ENCODE data around the gene TEX22. TPM values are rescaled to one million over a fixed set of nuclear protein-coding genes. Genes with fewer than 3 reads are reported as not detected.

TEX22 gene
- total and polyA plus RNA-seq, 9 donors = 0.11 to 5.1 (median 2.5) TPM; not detected in 1

DNA sequence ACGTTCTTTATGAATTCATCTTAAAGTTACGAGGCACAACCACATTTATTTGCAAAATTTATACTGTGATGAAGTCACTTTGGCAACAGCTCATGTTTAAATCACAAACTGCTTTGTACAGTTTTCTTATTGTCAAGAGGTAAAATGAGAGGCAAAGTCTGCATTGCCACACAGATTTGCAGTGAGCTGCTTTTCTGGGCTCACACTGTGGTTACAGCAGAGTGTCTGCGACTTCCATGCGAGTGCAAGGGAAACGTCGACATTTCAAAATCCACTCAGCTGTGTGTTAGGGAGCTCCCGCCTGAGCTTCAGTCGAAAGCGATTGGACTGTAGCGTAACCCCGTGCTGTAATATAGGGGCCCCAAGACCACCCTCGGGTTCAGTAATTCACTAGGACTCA lies 34.3 kb downstream of the TEX22 start:
- no peaks in the 10 kb centered on the region for H3K9me3 ChIP-seq
- H3K36me3 ChIP-seq = no peaks in the 10 kb centered on the region
- WGBS, 3 donors = 86 to 90% (median 88%) methylated on average over 12 of the region's 12 CpGs
- no peaks in the 10 kb centered on the region for H3K27me3 ChIP-seq
- TF ChIP-seq EP300 (IDR thresholded peaks at IDR 0.05) (no peak), POLR2A (IDR thresholded peaks at IDR 0.05) (no peak)
- TF ChIP-seq, protein P1, sequence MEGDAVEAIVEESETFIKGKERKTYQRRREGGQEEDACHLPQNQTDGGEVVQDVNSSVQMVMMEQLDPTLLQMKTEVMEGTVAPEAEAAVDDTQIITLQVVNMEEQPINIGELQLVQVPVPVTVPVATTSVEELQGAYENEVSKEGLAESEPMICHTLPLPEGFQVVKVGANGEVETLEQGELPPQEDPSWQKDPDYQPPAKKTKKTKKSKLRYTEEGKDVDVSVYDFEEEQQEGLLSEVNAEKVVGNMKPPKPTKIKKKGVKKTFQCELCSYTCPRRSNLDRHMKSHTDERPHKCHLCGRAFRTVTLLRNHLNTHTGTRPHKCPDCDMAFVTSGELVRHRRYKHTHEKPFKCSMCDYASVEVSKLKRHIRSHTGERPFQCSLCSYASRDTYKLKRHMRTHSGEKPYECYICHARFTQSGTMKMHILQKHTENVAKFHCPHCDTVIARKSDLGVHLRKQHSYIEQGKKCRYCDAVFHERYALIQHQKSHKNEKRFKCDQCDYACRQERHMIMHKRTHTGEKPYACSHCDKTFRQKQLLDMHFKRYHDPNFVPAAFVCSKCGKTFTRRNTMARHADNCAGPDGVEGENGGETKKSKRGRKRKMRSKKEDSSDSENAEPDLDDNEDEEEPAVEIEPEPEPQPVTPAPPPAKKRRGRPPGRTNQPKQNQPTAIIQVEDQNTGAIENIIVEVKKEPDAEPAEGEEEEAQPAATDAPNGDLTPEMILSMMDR (IDR thresholded peaks at IDR 0.05) = no peak
- no peak for DNase-seq
- H3K4me3 ChIP-seq = no peak overlapping the region
- no peak overlapping the region for H3K27ac ChIP-seq
- intact Hi-C loops (cut with DNase I) = no loop called here
- H3K4me1 ChIP-seq (ENCODE audit: insufficient read depth) = peaks cover 3% of the 10 kb centered on the region

DNA sequence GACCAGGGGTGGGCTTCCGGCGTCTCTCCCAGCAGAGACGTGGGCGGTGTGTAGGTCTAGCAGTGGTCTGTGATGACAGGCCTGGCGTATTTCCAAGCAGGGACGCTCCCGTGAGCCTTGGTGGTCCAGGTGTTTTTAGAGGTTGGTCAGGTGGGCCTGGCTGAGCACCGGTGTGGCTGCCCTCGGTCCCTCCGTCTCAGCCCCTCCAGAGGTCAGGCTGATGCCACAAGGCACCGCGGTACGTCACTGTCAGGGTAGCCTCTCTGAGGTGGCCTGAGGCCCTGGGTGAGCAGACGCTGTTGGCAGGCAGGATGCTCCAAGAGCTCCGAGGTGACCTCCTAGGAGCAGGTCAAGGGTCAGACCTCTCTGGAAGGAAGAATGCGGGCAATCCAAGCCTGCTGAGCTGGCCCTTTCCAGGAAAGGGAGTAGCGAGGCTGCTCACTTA lies 34.8 kb downstream of the TEX22 start:
- WGBS, 3 donors = 70 to 79% (median 72%) methylated on average over 17 of the region's 17 CpGs

DNA sequence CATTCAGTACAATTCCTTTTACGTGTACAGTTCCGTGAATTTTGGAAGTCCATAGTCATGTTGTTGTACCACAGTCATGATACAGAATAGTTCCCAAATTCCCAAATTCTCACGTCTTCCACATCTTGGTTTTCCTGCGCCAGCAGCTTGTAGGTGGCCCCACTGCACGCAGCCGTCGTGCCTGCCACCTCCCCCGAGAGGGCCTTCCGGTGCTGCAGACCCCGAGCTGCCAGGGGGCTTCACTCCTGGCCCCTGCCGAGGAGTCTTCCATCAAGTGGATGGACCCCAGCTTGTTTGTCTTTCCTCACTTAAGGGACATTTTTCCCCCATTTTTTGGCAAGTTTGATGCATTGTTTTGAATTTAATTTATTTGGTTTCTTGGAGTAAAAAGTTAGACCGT lies 38.1 kb downstream of the TEX22 start:
- H3K27me3 ChIP-seq = no peaks in the 10 kb centered on the region
- 73 to 87% (median 79%) methylated on average over 12 of the region's 12 CpGs for WGBS, 3 donors

More for the DNA sequence above, 34.8 kb downstream of the TEX22 start:
- TF ChIP-seq, protein P1 (IDR thresholded peaks at IDR 0.05) = no peak
- TF ChIP-seq EP300 (IDR thresholded peaks at IDR 0.05) = no peak
- TF ChIP-seq POLR2A (IDR thresholded peaks at IDR 0.05) = no peak
- Histone ChIP-seq H3K4me3 (no peak overlapping the region), H3K36me3 (no peaks in the 10 kb centered on the region), H3K9me3 (no peaks in the 10 kb centered on the region), H3K27ac (no peak overlapping the region), H3K4me1 (ENCODE audit: insufficient read depth) (peaks cover 3% of the 10 kb centered on the region), H3K27me3 (no peaks in the 10 kb centered on the region)
- intact Hi-C loops (cut with DNase I) = no loop called here
- peak in 1 of 5 donors; percentile 31 for DNase-seq

DNA sequence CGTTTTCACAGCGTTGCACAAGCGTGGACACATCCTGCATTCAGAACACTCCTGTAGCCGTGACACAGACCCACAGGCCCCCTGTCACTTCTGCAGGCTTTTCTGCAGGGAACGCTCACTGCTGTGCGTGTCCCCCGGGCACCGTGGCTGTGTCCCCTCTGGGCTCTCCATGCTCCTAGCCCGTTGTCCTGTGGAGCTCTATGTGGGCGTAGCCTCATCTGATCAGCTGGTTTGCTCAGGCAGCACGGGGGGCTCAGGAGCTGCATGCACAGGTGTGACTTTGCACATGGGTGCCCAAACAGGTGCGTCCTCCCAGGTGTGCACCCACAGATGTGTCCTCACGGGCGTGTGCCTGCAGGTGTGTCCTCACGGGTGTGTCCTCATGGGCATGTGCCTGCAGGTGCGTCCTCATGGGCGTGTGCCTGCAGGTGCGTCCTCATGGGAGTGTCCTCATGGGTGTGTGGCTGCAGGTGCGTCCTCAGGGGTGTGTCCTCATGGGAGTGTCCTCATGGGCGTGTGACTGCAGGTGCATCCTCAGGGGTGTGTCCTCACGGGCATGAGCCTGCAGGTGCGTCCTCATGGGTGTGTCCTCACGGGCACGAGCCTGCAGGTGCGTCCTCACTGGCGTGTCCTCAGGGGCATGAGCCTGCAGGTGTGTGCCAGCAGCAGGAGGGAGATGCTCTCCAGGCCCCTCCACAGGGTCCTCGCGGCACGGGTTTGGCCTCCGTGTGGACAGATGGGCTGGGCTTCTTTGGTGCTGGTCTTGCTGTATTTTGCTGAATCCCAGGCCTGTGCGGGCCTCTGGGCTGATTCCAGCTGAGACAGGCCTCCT lies 38.8 kb downstream of the TEX22 start:
- DNase-seq = no peak
- TF ChIP-seq POLR2A (IDR thresholded peaks at IDR 0.05) = no peak
- no peak for TF ChIP-seq EP300 (IDR thresholded peaks at IDR 0.05)
- TF ChIP-seq, protein P1 (IDR thresholded peaks at IDR 0.05) = no peak
- no peak overlapping the region for H3K4me3 ChIP-seq
- whole genome bisulfite sequencing, 3 donors = 86 to 90% (median 87%) methylated on average over 27 to 31 of the region's 31 CpGs
- H3K36me3 ChIP-seq = no peaks in the 10 kb centered on the region
- no peaks in the 10 kb centered on the region for H3K9me3 ChIP-seq
- no peaks in the 10 kb centered on the region for H3K27me3 ChIP-seq
- intact Hi-C loops (cut with DNase I) = no loop called here
- H3K27ac ChIP-seq = no peak overlapping the region
- peaks cover 2% of the 10 kb centered on the region for H3K4me1 ChIP-seq (ENCODE audit: insufficient read depth)

More for the DNA sequence above, 38.1 kb downstream of the TEX22 start:
- H3K4me3 ChIP-seq = no peak overlapping the region
- DNase-seq = no peak
- intact Hi-C loops (cut with DNase I) = no loop called here
- H3K9me3 ChIP-seq = no peaks in the 10 kb centered on the region
- H3K27ac ChIP-seq = no peak overlapping the region
- H3K36me3 ChIP-seq = no peaks in the 10 kb centered on the region
- peaks cover 2% of the 10 kb centered on the region for H3K4me1 ChIP-seq (ENCODE audit: insufficient read depth)
- TF ChIP-seq, protein P1 (IDR thresholded peaks at IDR 0.05) = no peak
- TF ChIP-seq EP300 (IDR thresholded peaks at IDR 0.05) (no peak), POLR2A (IDR thresholded peaks at IDR 0.05) (no peak)

Data from ovary (tissue), 9 donors.